Caco-2 (cell line): ENCODE results near the gene RBP4. TPM values are rescaled to one million over a fixed set of nuclear protein-coding genes. Genes with fewer than 3 reads are reported as not detected.

Experiments
- Bru-seq: library from RNA; stranded (reverse); fragments of 400-500 nt; gene quantifications from one replicate; lab custom pipeline; 2021; lab: Mats Ljungman, UMichigan
- BruChase-seq, 2 experiments: library from RNA; stranded (reverse); fragments of 400-500 nt; gene quantifications; one replicate each; lab custom pipeline; 2021; lab: Mats Ljungman, UMichigan
- BruUV-seq: library from RNA; stranded (reverse); fragments of 400-500 nt; replicated peaks from 2 replicates; lab custom pipeline; 2021; lab: Mats Ljungman, UMichigan
- CTCF ChIA-PET: fragments of 300-600 bp; sonication (Branson Sonifier 250); formaldehyde crosslinking; loops from one replicate; lab custom pipeline; 2022; ENCODE audit warnings: antibody characterized with exemption; lab: Charles Lee
- POLR2A ChIA-PET: fragments of 300-600 bp; sonication (Branson Sonifier 250); formaldehyde crosslinking; loops from one replicate; lab custom pipeline; 2022; ENCODE audit warnings: antibody characterized with exemption; lab: Charles Lee
- DNase-seq, 2 experiments: peaks; one replicate each; pipeline versions ENCODE4 v3.0.0 to v3.0.0-alpha.2; 2020 to 2022
- H3K27me3 ChIP-seq: replicated peaks from 2 replicates; pipeline ENCODE4 v1.6.0; 2011; ENCODE audit warnings: low read length; ENCODE audit not compliant: control insufficient read depth, insufficient read depth
- H3K36me3 ChIP-seq: 2 replicates; pipeline ENCODE4 v1.5.1; 2011; ENCODE audit warnings: low read length; ENCODE audit not compliant: control insufficient read depth, insufficient read depth
- H3K4me1 ChIP-seq: fragments of 250-450 bp; sonication (Bioruptor Pico); 2 replicates; pipeline ENCODE4 v1.5.1; 2020; ENCODE audit warnings: mild to moderate bottlenecking
- H3K4me3 ChIP-seq: 2 replicates; pipeline ENCODE4 v1.5.1; 2011; ENCODE audit warnings: low read depth, mild to moderate bottlenecking, control low read depth, low read length
- H3K9me3 ChIP-seq: fragments of 250-450 bp; sonication (Bioruptor Pico); 2 replicates; pipeline ENCODE4 v1.5.1; 2020; ENCODE audit warnings: mild to moderate bottlenecking, moderate library complexity
- H3K27ac Mint-ChIP-seq: one replicate; pipeline ENCODE4 v1.8.0; 2022; ENCODE audit warnings: mixed read lengths; ENCODE audit not compliant: unreplicated experiment
- H3K27me3 Mint-ChIP-seq: one replicate; pipeline ENCODE4 v1.8.0; 2022; ENCODE audit warnings: mixed read lengths; ENCODE audit not compliant: insufficient read depth, unreplicated experiment
- H3K36me3 Mint-ChIP-seq: one replicate; pipeline ENCODE4 v1.8.0; 2022; ENCODE audit warnings: mild to moderate bottlenecking, mixed read lengths; ENCODE audit not compliant: insufficient read depth, unreplicated experiment
- H3K4me1 Mint-ChIP-seq: one replicate; pipeline ENCODE4 v1.8.0; 2022; ENCODE audit warnings: low read depth, mixed read lengths; ENCODE audit not compliant: unreplicated experiment
- H3K4me3 Mint-ChIP-seq: one replicate; pipeline ENCODE4 v1.8.0; 2022; ENCODE audit warnings: mild to moderate bottlenecking, moderate library complexity, mixed read lengths; ENCODE audit not compliant: unreplicated experiment
- H3K9me3 Mint-ChIP-seq: one replicate; pipeline ENCODE4 v1.8.0; 2022; ENCODE audit warnings: mixed read lengths; ENCODE audit not compliant: unreplicated experiment
- intact Hi-C: fragments of 100-400 bp; cut with micrococcal nuclease; formaldehyde crosslinking; loops from one replicate; pipeline ENCODE4 v1.10.0; 2022; ENCODE audit not compliant: unreplicated experiment
- long read RNA-seq: library from polyadenylated mRNA; stranded (forward); transcript quantifications from one replicate; pipeline ENCODE4 v2.0.0, GENCODE V29; 2022
- total RNA-seq: library from RNA; stranded (reverse); gene quantifications from 2 replicates; pipeline ENCODE4 v1.2.3, GENCODE V29; 2022
- TF ChIP-seq, protein P1 (sequence below), 2 experiments: fragments of 200-600 bp in 1 of 2; IDR thresholded peaks; 1 replicate in 1 of 2; 2 replicates in 1 of 2; pipeline versions ENCODE4 v1.5.1 to v1.8.0; 2011 to 2022; ENCODE audit warnings: antibody characterized with exemption in 1 of 2, control low read depth in 1 of 2, inconsistent platforms in 1 of 2, low read depth in 1 of 2, low read length in 1 of 2, mild to moderate bottlenecking in 1 of 2, moderate library complexity in 1 of 2; ENCODE audit not compliant: insufficient read depth in 1 of 2, severe bottlenecking in 1 of 2, unreplicated experiment in 1 of 2

RBP4 gene
- total RNA-seq, result 255 and 258 TPM in 2 replicates
- percentile 91 among the genes with signal in this experiment for Bru-seq, nascent RNA
- BruChase-seq, experiment 1, labeled RNA remaining after a 2-hour chase, result percentile 84 among the genes with signal in this experiment
- percentile 90 among the genes with signal in this experiment for BruChase-seq, experiment 2, labeled RNA remaining after a 6-hour chase
- long read RNA-seq, transcript RBP4-202 (6 exons, 1,314 nt), result minor isoform, 17 of 334 reads
- long read RNA-seq, transcript RBP4-201 (6 exons, 1,068 nt), result major isoform, 299 of 334 reads
- long read RNA-seq, partial matches to known transcripts, result 7 of 334 reads
- long read RNA-seq, other reads (novel, unspliced or antisense), result 11 of 334 reads

DNA sequence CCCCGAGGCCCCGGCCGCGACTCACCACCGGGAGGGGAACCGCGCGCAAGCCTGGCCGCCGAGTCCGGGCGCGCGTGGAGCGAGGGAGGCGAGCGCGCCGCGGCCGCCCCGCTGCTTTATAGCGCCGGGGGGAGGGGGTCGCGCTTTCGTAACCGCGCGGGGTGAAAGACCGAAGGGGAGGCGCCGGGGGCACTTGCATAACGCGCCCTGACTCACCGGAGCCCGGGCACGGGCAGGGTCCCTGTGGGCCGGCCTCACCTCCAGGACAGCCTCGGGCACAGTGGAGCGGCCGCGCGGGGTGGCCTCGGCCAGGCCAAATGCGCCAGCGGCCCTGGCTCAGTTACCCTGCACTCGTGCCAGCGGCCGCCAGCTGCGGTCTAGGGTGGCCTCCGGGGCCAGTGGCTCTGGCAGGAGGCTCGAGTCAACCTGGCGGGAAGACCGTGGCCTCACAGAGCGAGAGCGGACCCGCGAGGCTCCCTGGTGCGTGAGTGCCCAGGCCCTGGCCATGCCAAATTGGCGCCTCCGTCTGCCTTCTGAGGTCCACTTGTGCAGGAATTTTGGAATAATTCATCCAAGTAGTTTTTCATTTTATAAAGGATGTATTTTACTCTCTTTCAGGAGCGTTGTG, at the start of gene RBP4:
TSS of gene RBP4 (minus strand) at position 90 of the 628 bp plus-strand sequence. CDS start 207 bp downstream, outside the sequence.
- no TSS peak for BruUV-seq
- H3K4me3 Mint-ChIP-seq, result peak within 1 kb of the TSS; percentile 77
- TF ChIP-seq, protein P1, sequence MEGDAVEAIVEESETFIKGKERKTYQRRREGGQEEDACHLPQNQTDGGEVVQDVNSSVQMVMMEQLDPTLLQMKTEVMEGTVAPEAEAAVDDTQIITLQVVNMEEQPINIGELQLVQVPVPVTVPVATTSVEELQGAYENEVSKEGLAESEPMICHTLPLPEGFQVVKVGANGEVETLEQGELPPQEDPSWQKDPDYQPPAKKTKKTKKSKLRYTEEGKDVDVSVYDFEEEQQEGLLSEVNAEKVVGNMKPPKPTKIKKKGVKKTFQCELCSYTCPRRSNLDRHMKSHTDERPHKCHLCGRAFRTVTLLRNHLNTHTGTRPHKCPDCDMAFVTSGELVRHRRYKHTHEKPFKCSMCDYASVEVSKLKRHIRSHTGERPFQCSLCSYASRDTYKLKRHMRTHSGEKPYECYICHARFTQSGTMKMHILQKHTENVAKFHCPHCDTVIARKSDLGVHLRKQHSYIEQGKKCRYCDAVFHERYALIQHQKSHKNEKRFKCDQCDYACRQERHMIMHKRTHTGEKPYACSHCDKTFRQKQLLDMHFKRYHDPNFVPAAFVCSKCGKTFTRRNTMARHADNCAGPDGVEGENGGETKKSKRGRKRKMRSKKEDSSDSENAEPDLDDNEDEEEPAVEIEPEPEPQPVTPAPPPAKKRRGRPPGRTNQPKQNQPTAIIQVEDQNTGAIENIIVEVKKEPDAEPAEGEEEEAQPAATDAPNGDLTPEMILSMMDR (IDR thresholded peaks at IDR 0.05; ENCODE audit: insufficient read depth in 1 of 2, low read depth in 1 of 2, low read length in 1 of 2, severe bottlenecking in 1 of 2, unreplicated experiment in 1 of 2), result no peak
- Histone ChIP-seq H3K4me3 (peak within 1 kb of the TSS; percentile 87), H3K36me3 (no peaks in the 10 kb centered on the region; the same call in none of the 2 replicates), H3K9me3 (no peaks in the 10 kb centered on the region), H3K4me1 (peaks cover 22% of the 10 kb centered on the region), H3K27me3 (no peaks in the 10 kb centered on the region)
- intact Hi-C loops, result loop anchor here (2.0 kb wide), 1 partner anchor 46 kb away; no protein-coding TSS in a partner anchor
- POLR2A ChIA-PET, result no interaction called here
- peaks cover 12% of the 10 kb centered on the region for H3K4me1 Mint-ChIP-seq
- peak within 1 kb of the TSS; percentile 62 for H3K27ac Mint-ChIP-seq
- CTCF ChIA-PET, result no interaction called here
- H3K27me3 Mint-ChIP-seq, result no peaks in the 10 kb centered on the region
- no peaks in the 10 kb centered on the region for H3K36me3 Mint-ChIP-seq
- no peaks in the 10 kb centered on the region for H3K9me3 Mint-ChIP-seq
- peak; percentile 80 to 85 for DNase-seq

DNA sequence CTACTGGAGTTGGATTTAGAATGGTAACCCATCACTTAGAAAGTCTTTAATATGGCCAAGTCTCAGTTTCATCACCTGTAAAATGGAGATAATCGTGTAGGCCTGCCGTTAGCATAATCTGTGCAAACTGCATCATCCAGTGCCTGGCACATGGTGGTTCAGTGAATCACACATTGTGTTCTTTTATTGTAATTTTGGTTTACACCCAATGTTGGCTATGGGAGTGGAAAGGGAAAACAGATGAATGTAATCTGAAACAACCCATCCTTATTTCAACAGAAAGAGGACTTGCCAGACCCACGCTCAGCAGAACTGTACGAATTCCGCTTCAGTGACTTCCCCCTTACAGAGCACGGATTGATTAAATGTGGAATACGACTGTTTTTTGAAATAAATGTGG, 38.8 kb upstream of the RBP4 start:
- Histone ChIP-seq H3K27me3 (no peaks in the 10 kb centered on the region), H3K9me3 (no peaks in the 10 kb centered on the region), H3K4me3 (no peak overlapping the region), H3K4me1 (no peaks in the 10 kb centered on the region), H3K36me3 (no peaks in the 10 kb centered on the region)
- no peaks in the 10 kb centered on the region for H3K9me3 Mint-ChIP-seq
- ChIA-PET CTCF (no interaction called here), POLR2A (interaction anchor here (0.6 kb wide), 1 partner anchor 17 kb away, joined by 7 read pairs; no protein-coding TSS in a partner anchor)
- no peaks in the 10 kb centered on the region for H3K36me3 Mint-ChIP-seq
- intact Hi-C loops, result no loop called here
- TF ChIP-seq, protein P1 (IDR thresholded peaks at IDR 0.05; ENCODE audit: insufficient read depth in 1 of 2, low read depth in 1 of 2, low read length in 1 of 2, severe bottlenecking in 1 of 2, unreplicated experiment in 1 of 2), result no peak
- peaks cover under 1% of the 10 kb centered on the region for H3K4me1 Mint-ChIP-seq
- no peak overlapping the region for H3K4me3 Mint-ChIP-seq
- DNase-seq, result no peak
- no TSS peak for BruUV-seq
- H3K27me3 Mint-ChIP-seq, result no peaks in the 10 kb centered on the region
- no peak overlapping the region for H3K27ac Mint-ChIP-seq

DNA sequence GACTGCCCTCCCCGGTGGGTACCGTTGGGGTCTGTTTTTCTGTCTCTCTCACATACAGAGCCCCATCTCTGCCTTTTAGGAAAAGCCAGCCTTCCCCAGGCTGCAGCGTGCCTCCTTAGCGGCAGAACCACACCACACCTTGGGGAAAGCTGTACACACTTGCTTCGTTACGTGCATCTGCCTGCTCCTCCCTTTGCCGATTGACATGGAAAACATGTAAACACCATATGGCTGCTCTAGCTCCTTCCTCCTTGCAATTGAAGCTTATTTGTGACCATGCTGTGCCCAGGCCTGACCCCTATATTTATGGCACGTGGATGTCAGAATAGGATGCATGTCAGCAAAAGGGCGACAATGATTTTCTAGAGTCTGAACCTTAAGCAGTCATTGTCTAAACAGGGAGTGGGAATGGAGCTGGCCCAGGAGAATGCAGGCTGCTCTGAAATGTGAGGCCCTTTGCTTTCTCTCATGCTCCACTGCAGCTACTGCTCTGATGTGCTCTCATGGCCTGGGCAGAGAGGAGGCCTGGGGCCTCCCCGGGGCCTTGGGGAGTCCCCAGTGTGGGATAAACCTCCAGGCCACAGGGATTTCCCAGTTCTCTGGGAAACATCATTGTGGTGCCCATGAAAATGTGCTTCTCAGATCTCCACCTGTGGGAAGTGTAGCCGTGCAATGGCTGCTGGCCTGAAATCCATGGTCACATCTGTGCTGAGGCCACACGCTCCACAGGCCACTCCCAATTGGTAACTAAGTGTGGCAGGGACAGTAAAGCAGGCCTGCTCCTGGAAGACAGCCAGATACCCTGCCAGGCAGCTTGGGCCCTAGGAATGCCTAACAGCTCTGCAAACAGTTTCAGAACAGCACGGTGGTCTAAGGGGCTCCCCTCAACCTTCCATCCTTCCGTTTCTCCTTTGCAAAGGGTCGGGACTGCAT, 29.9 kb upstream of the RBP4 start:
- ChIA-PET POLR2A (no interaction called here), CTCF (no interaction called here)
- no peaks in the 10 kb centered on the region for H3K27me3 Mint-ChIP-seq
- Histone ChIP-seq H3K4me1 (no peaks in the 10 kb centered on the region), H3K4me3 (no peak overlapping the region), H3K36me3 (no peaks in the 10 kb centered on the region), H3K9me3 (no peaks in the 10 kb centered on the region), H3K27me3 (no peaks in the 10 kb centered on the region)
- DNase-seq, result no peak
- no peaks in the 10 kb centered on the region for H3K4me1 Mint-ChIP-seq
- no TSS peak for BruUV-seq
- TF ChIP-seq, protein P1 (IDR thresholded peaks at IDR 0.05; ENCODE audit: insufficient read depth in 1 of 2, low read depth in 1 of 2, low read length in 1 of 2, severe bottlenecking in 1 of 2, unreplicated experiment in 1 of 2), result no peak
- H3K36me3 Mint-ChIP-seq, result no peaks in the 10 kb centered on the region
- no peak overlapping the region for H3K4me3 Mint-ChIP-seq
- no peaks in the 10 kb centered on the region for H3K9me3 Mint-ChIP-seq
- intact Hi-C loops, result no loop called here
- H3K27ac Mint-ChIP-seq, result no peak overlapping the region
